Heart right ventricle (tissue), 16 donors: Measurements from ENCODE around the gene RCN2. TPM values are rescaled to one million over a fixed set of nuclear protein-coding genes. Genes with fewer than 3 reads are reported as not detected.

Experiments
- ATAC-seq, 8 donors: fragments of 200-7000 bp; cut with Tn5 transposase; one replicate each; pipeline ENCODE4 v1.9.1; 2020; ENCODE audit warnings: mild to moderate bottlenecking in 8 of 8, moderate library complexity in 8 of 8, moderate number of reproducible peaks in 1 of 8
- DNase-seq, 2 donors: peaks; one replicate each; pipeline ENCODE4 v3.0.0-alpha.2; 2020
- H3K27ac ChIP-seq, 10 donors: fragments of 200-600 bp; sonication (generic) in 2 of 10; one replicate each; pipeline versions ENCODE4 v1.5.0 to v1.8.0; 2020 to 2022; ENCODE audit warnings: mild to moderate bottlenecking in 3 of 10
- H3K27me3 ChIP-seq, 7 donors: fragments of 200-600 bp; one replicate each; pipeline ENCODE4 v1.8.0; 2021 to 2022; ENCODE audit warnings: mild to moderate bottlenecking in 2 of 7
- H3K36me3 ChIP-seq, 9 donors: fragments of 200-600 bp; sonication (generic) in 1 of 9; one replicate each; pipeline versions ENCODE4 v1.5.0 to v1.8.0; 2020 to 2022; ENCODE audit warnings: mild to moderate bottlenecking in 2 of 9
- H3K4me1 ChIP-seq, 9 donors: fragments of 200-600 bp; sonication (generic) in 1 of 9; one replicate each; pipeline versions ENCODE4 v1.5.0 to v1.8.0; 2020 to 2022; ENCODE audit warnings: mild to moderate bottlenecking in 4 of 9
- H3K4me3 ChIP-seq, 10 donors: fragments of 200-600 bp; sonication (generic) in 2 of 10; one replicate each; pipeline versions ENCODE4 v1.5.0 to v1.8.0; 2020 to 2022; ENCODE audit warnings: mild to moderate bottlenecking in 7 of 10, moderate library complexity in 2 of 10
- H3K9me3 ChIP-seq, 11 donors: fragments of 200-600 bp in 10 of 11; sonication (generic) in 2 of 11; one replicate each; pipeline versions ENCODE4 v1.5.0 to v1.8.0; 2013 to 2022; ENCODE audit warnings: mild to moderate bottlenecking in 2 of 11, control low read depth in 1 of 11, moderate library complexity in 1 of 11
- CTCF ChIP-seq, 9 donors: fragments of 200-600 bp; sonication (generic) in 2 of 9; IDR thresholded peaks; one replicate each; pipeline versions ENCODE4 v1.5.0 to v1.8.0; 2021 to 2022; ENCODE audit warnings: antibody characterized with exemption in 9 of 9, mild to moderate bottlenecking in 5 of 9, moderate library complexity in 1 of 9
- WGBS, 2 donors: extraction: QIAGEN DNeasy Blood & Tissue Kit; methylation state at CpG; one replicate each; pipeline ENCODE4 v1.1.7; 2013; ENCODE audit warnings: inconsistent platforms in 1 of 2; 5-methylcytosine and 5-hydroxymethylcytosine counted together
- intact Hi-C, 10 donors: fragments of 100-400 bp; cut with DNase I; formaldehyde crosslinking; loops; one replicate each; pipeline versions ENCODE4 v1.11.1 to v1.14.2; 2022
- polyA plus RNA-seq, 2 donors: library from polyadenylated mRNA; stranded (reverse); fragments of 200-250 nt; gene quantifications; one replicate each; pipeline ENCODE4 v1.2.3, GENCODE V29; 2013
- total RNA-seq, 10 donors: library from RNA; stranded (reverse); fragmentation: NEBNext Ultra II Directional in 3 of 10; extraction: Animal tissue kit (Norgen Biotek cat#: 25700) in 3 of 10; gene quantifications; one replicate each; pipeline versions ENCODE4 v1.2.1 to v1.2.4, GENCODE V29; 2021 to 2023
- donor health status: Arrhythmogenic right ventricular cardiomyopathy.
- donor health status: ischemic (EF 13 %, LVEDD 7.1; RV severe dilation, severe dysfunction).
- donor health status: healthy with polysubstance abuse.
- donor health status: DM: no; HTN: yes; CAD: no.
- donor health status: DM: no; HTN: no; CAD: no.
- donor health status: ischemic (EF 25% LVEDD 6.9; RV normal size, moderate dysfunction).
- donor health status: ischemic (EF 25% LVEDD 5.7; RV mildly dilated, moderate dysfunction).
- donor health status: healthy.
- donor health status: DM: yes; HTN: yes; CAD: no.
- donor health status: Ischemic cardiomyopathy.
- donor health status: ischemic (EF 35%, LVEDD 5.7; RV mildly dilated, moderate dysfunction).
- donor health status: nonischemic (EF 11% LVEDD 7.7; RV severe dilation, severe dysfunction).
- donor health status: DM: yes; HTN: yes; CAD: no.
- donor health status: PGD.
- donor health status: ischemic (EF 29% LVEDD 5.4; RV normal size, mild dysfunction).
- donor health status: nonischemic (EF 23%, LVEDD 6.1; RV moderate dilation, normal function).

The RCN2 gene
- total and polyA plus RNA-seq, 12 donors, result 14.7 to 31.3 (median 27.5) TPM

- Histone ChIP-seq H3K4me3 (no peak overlapping the region), H3K27me3 (no peaks in the 10 kb centered on the region), H3K9me3 (no peaks in the 10 kb centered on the region), H3K4me1 (peaks cover 0 to 23% (median 17%) of the 10 kb centered on the region in 9 donors), H3K27ac (no peak overlapping the region), H3K36me3 (peaks cover 0 to 17% (median 0%) of the 10 kb centered on the region in 9 donors)
- DNase-seq, result no peak
- TF ChIP-seq CTCF (IDR thresholded peaks at IDR 0.05), result no peak
- no peak for ATAC-seq
- intact Hi-C loops, result no loop called here
These were observed 2.4 kb upstream of the RCN2 start for GRCh38 chr15:76929011-76929760.

- H3K4me3 ChIP-seq, result peak overlapping the region; percentile 29 to 87 (median 74)
- ATAC-seq (no peak), DNase-seq (no peak)
- intact Hi-C loops, result loop anchor here in 2 of 10 donors (1.0 to 2.0 kb wide), 2 partner anchors 26 kb away; partner anchors contain the start of gene SCAPER (in 2 of the 2)
- H3K4me1 ChIP-seq, result peaks cover 0 to 23% (median 17%) of the 10 kb centered on the region in 9 donors
- H3K27me3 ChIP-seq, result no peaks in the 10 kb centered on the region
- peak overlapping the region; percentile 24 to 88 (median 80) for H3K27ac ChIP-seq
- no peaks in the 10 kb centered on the region for H3K9me3 ChIP-seq
- 25 to 27% methylated on average over 7 of the region's 7 CpGs for WGBS, 2 donors
- TF ChIP-seq CTCF (IDR thresholded peaks at IDR 0.05), result no peak
- peaks cover 0 to 35% (median 10%) of the 10 kb centered on the region in 9 donors for H3K36me3 ChIP-seq
These were observed 635 bp upstream of the RCN2 start for GRCh38 chr15:76930831-76931396.

- DNase-seq, result no peak
- Histone ChIP-seq H3K9me3 (no peaks in the 10 kb centered on the region), H3K4me1 (peaks cover 0 to 23% (median 17%) of the 10 kb centered on the region in 9 donors), H3K4me3 (peak overlapping the region; percentile 58 to 87 (median 74)), H3K36me3 (peaks cover 0 to 49% (median 10%) of the 10 kb centered on the region in 9 donors), H3K27ac (peak overlapping the region in 9 of 10 donors; percentile 66 to 88 (median 81)), H3K27me3 (no peaks in the 10 kb centered on the region)
- ATAC-seq, result no peak
- intact Hi-C loops, result no loop called here
- 20 to 24% methylated on average over 14 of the region's 14 CpGs for WGBS, 2 donors
- TF ChIP-seq CTCF (IDR thresholded peaks at IDR 0.05), result no peak
These were observed 802 bp downstream of the RCN2 start for GRCh38 chr15:76932135-76932966.

GRCh38 chr15:76935620-76936019 is 4.1 kb downstream of the RCN2 start:
- DNase-seq, result no peak
- no peak overlapping the region for H3K4me3 ChIP-seq
- peaks cover 0 to 80% (median 10%) of the 10 kb centered on the region in 9 donors for H3K36me3 ChIP-seq
- peaks cover 0 to 23% (median 16%) of the 10 kb centered on the region in 9 donors for H3K4me1 ChIP-seq
- intact Hi-C loops, result no loop called here
- WGBS, 2 donors, result 96 to 98% methylated on average over 2 of the region's 2 CpGs
- H3K9me3 ChIP-seq, result no peaks in the 10 kb centered on the region
- H3K27me3 ChIP-seq, result no peaks in the 10 kb centered on the region
- no peak overlapping the region for H3K27ac ChIP-seq
- TF ChIP-seq CTCF (IDR thresholded peaks at IDR 0.05), result no peak
- no peak for ATAC-seq
